Measurements from ENCODE around the gene RRAS. TPM values are rescaled to one million over a fixed set of nuclear protein-coding genes. Genes with fewer than 3 reads are reported as not detected.

RRAS gene
- total RNA-seq, 4 donors from 2014 or later: 12.4 to 26.2 (median 24.2) TPM

DNA sequence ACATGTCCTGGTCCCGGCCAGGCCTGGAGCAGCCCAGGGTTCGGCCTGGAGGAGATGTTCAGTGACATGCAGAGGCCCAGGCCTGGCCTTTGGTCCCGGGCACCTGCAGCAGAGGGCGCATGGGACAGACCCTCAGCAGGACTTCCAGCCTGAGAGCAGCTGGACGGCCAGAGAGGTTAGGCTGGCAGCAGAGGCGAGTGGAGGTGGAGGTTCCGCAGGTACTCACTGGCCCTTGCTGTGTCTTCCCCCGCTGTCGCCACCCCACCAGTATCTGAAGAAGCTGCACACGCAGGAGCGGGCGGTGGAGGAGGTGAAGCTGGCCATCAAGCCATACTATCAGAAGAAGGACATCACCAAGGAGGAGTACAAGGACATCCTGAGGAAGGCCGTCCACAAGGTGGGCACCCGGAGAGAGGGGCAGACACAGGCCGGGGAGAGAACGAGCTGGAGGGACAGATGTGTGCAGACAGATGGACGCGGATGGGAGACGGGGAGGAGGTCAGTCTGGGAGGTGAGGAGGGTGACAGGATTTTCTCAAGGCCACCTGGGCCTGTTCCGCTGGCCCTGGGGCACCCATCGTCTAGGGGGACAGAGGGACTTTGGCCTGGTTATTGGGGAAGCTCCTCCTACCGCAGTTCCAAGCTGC lies 17.7 kb upstream of the RRAS start:
- Histone ChIP-seq H3K4me1 (no peaks in the 10 kb centered on the region), H3K36me3 (peaks cover 0 to 95% of the 10 kb centered on the region in 2 donors), H3K9me3 (no peaks in the 10 kb centered on the region), H3K27ac (no peak overlapping the region), H3K4me3 (no peak overlapping the region), H3K27me3 (no peaks in the 10 kb centered on the region)
- no peak for DNase-seq
- in situ Hi-C loops (cut with MboI; ENCODE audit: low sequenced_read_pairs in 4 of 4): no loop called here
- ATAC-seq: no peak
- TF ChIP-seq POLR2A (IDR thresholded peaks at IDR 0.05): no peak
- TF ChIP-seq, protein P1, sequence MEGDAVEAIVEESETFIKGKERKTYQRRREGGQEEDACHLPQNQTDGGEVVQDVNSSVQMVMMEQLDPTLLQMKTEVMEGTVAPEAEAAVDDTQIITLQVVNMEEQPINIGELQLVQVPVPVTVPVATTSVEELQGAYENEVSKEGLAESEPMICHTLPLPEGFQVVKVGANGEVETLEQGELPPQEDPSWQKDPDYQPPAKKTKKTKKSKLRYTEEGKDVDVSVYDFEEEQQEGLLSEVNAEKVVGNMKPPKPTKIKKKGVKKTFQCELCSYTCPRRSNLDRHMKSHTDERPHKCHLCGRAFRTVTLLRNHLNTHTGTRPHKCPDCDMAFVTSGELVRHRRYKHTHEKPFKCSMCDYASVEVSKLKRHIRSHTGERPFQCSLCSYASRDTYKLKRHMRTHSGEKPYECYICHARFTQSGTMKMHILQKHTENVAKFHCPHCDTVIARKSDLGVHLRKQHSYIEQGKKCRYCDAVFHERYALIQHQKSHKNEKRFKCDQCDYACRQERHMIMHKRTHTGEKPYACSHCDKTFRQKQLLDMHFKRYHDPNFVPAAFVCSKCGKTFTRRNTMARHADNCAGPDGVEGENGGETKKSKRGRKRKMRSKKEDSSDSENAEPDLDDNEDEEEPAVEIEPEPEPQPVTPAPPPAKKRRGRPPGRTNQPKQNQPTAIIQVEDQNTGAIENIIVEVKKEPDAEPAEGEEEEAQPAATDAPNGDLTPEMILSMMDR (IDR thresholded peaks at IDR 0.05 in 4 of 5, conservative IDR thresholded peaks at IDR 0.05 in 1 of 5): no peak
- intact Hi-C loops (cut with DNase I; ENCODE audit: low total_unique reads): no loop called here

DNA sequence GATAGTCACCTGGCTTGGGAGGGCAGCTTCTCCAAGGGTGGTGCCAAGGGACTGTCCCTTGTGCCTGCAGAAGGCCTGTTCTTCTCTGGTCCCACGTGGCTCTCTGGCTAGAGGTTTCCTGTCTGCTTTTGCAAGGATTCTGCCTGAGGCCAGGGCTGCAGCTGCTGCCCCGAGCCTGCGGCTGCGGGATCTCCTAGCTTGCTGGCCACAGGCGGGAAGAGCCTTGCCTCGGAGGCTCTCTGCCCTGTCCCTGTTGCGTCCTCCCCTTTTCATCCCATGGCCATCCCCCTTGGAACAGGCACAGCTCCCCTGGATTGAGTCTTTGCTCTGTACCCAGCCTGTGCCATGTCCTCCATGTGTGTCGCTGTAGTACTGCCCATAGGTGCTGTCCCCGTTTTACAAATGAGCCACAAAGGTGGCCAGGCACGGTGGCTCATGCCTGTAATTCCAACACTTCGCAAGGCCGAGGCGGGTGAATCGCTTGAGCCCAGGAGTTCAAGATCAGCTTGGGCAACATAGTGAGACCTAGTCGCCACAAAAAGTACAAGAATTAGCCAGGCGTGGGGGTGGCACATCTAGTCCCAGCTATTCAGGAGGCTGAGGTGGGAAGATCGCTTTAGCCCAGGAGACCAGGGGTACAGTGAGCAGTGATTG lies 16.6 kb upstream of the RRAS start:
- Histone ChIP-seq H3K4me3 (no peak overlapping the region), H3K27me3 (no peaks in the 10 kb centered on the region), H3K36me3 (peaks cover 0 to 90% of the 10 kb centered on the region in 2 donors), H3K9me3 (no peaks in the 10 kb centered on the region), H3K4me1 (no peaks in the 10 kb centered on the region), H3K27ac (no peak overlapping the region)
- no peak for ATAC-seq
- intact Hi-C loops (cut with DNase I; ENCODE audit: low total_unique reads): no loop called here
- TF ChIP-seq, protein P1 (IDR thresholded peaks at IDR 0.05 in 4 of 5, conservative IDR thresholded peaks at IDR 0.05 in 1 of 5): no peak
- TF ChIP-seq POLR2A (IDR thresholded peaks at IDR 0.05): no peak
- in situ Hi-C loops (cut with MboI; ENCODE audit: low sequenced_read_pairs in 4 of 4): no loop called here
- DNase-seq: no peak

DNA sequence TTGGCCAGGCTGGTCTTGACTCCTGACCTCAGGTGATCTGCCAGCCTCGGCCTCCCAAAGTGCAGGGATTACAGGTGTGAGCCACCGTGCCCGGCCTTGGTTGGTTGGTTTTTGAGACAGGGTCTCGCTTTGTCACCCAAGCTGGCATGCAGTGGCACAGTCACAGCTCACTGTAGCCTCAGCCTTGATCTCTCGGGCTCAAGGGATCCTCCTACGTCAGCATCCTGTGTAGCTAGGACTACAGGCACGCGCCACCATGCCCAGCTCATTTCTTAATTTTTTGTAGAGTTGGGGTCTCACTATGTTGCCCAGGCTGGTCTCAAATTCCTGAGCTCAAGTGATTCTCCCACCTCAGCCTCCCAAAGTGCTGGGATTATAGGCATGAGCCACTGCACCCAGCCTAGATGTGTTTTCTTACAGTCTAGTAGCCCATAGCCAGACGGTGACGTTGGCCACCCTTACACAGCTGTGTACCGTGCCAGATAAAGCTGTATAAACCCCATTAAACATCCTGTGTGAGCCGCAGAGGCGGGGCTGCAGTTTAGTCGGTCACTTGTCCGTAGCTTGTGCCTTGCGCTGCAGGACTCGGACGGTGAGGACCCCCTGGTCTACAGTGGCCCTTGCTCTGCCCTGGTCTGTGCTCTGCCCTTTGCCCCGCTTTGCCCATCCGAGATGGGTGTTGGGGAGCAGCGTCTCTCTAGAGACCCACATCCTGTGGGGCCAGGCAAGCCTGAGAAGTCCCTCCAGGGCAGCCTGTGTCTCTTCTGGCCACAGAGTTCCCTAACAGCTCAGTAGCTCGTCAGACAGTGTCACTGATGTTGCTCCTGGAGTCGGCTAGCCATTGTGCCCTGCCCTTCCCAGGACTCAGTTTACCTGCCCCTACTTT lies 15.9 kb upstream of the RRAS start:
- no peaks in the 10 kb centered on the region for H3K4me1 ChIP-seq
- no peaks in the 10 kb centered on the region for H3K27me3 ChIP-seq
- DNase-seq (no peak), ATAC-seq (no peak)
- H3K4me3 ChIP-seq: no peak overlapping the region
- H3K27ac ChIP-seq: no peak overlapping the region
- in situ Hi-C loops (cut with MboI; ENCODE audit: low sequenced_read_pairs in 4 of 4) (no loop called here), intact Hi-C loops (cut with DNase I; ENCODE audit: low total_unique reads) (no loop called here)
- peaks cover 0 to 89% of the 10 kb centered on the region in 2 donors for H3K36me3 ChIP-seq
- no peak for TF ChIP-seq POLR2A (IDR thresholded peaks at IDR 0.05)
- TF ChIP-seq, protein P1 (IDR thresholded peaks at IDR 0.05 in 4 of 5, conservative IDR thresholded peaks at IDR 0.05 in 1 of 5): no peak
- no peaks in the 10 kb centered on the region for H3K9me3 ChIP-seq

DNA sequence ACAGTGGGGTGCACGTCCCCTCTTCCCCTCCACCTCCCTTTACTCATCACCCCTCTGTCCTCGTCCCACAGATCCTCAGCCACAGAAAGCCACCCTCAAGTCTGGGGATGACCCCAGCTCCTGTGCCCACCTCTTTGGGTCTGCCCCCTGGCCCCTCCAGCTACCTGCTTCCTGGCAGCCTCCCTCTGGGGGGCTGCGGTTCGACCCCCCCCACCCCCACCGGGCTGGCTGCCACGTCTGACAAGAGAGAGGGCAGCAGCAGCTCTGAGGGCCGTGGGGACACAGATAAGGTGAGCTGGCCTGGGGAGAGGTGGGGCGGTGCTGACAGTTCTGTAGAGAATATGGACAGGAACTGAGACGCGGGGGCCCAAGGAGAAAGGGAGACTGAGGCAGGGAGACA lies 14.6 kb upstream of the RRAS start:
- DNase-seq (no peak), ATAC-seq (no peak)
- peaks cover 0 to 86% of the 10 kb centered on the region in 2 donors for H3K36me3 ChIP-seq
- H3K27me3 ChIP-seq: no peaks in the 10 kb centered on the region
- H3K27ac ChIP-seq: no peak overlapping the region
- intact Hi-C loops (cut with DNase I; ENCODE audit: low total_unique reads): no loop called here
- no peaks in the 10 kb centered on the region for H3K4me1 ChIP-seq
- no peaks in the 10 kb centered on the region for H3K9me3 ChIP-seq
- TF ChIP-seq, protein P1 (IDR thresholded peaks at IDR 0.05 in 4 of 5, conservative IDR thresholded peaks at IDR 0.05 in 1 of 5): no peak
- no peak for TF ChIP-seq POLR2A (IDR thresholded peaks at IDR 0.05)
- no peak overlapping the region for H3K4me3 ChIP-seq
- in situ Hi-C loops (cut with MboI; ENCODE audit: low sequenced_read_pairs in 4 of 4): no loop called here
